GM12892 (cell line): ENCODE measurements around the gene PTPRN2.
"Not testable (repeated sequence)": the region's sequence is repeated elsewhere in the genome, so short reads cannot be mapped to it uniquely, and the experiment has no call there.

ENCODE experiments used
- DNase-seq: peaks from one replicate; pipeline ENCODE4 v3.0.0; 2011; ENCODE audit not compliant: insufficient read length
- FAIRE-seq: peaks from 2 replicates; lab custom pipeline; 2011; peaks lifted over from hg19 to GRCh38; lab: Jason Lieb, UNC
- POLR2A ChIP-seq: IDR thresholded peaks from 2 replicates; pipeline ENCODE4 v1.6.1; 2011; ENCODE audit warnings: low read depth, low read length, control low read depth
- POLR2AphosphoS5 ChIP-seq: IDR thresholded peaks from 2 replicates; pipeline ENCODE4 v1.6.1; 2011; ENCODE audit warnings: low read depth, low read length, control low read depth
- TAF1 ChIP-seq: IDR thresholded peaks from 2 replicates; pipeline ENCODE4 v1.6.1; 2011; ENCODE audit warnings: low read depth, mild to moderate bottlenecking, control low read depth, low read length, borderline replicate concordance

Gene PTPRN2

GRCh38 chr7:157990226-157990880 lies 597.3 kb downstream of the PTPRN2 start:
- FAIRE-seq (no peak), DNase-seq (no peak)
- TF ChIP-seq TAF1 (no peak), POLR2A (no peak)

GRCh38 chr7:157989589-157989988 lies 598.0 kb downstream of the PTPRN2 start:
- FAIRE-seq (no peak), DNase-seq (no peak)
- no peak for TF ChIP-seq POLR2AphosphoS5
- no peak for TF ChIP-seq TAF1
- no peak for TF ChIP-seq POLR2A

- no peak for FAIRE-seq
- TF ChIP-seq POLR2AphosphoS5 (no peak), TAF1 (no peak), POLR2A (no peak)
- no peak for DNase-seq
These were observed 599.7 kb downstream of the PTPRN2 start for GRCh38 chr7:157987906-157988305.

GRCh38 chr7:157986051-157986450 lies 601.6 kb downstream of the PTPRN2 start:
- DNase-seq (no peak), FAIRE-seq (no peak)
- TF ChIP-seq TAF1, result no peak
- no peak for TF ChIP-seq POLR2AphosphoS5
- no peak for TF ChIP-seq POLR2A

- DNase-seq (no peak), FAIRE-seq (no peak)
These were observed 602.0 kb downstream of the PTPRN2 start for GRCh38 chr7:157985636-157986035.

GRCh38 chr7:157984423-157985163 lies 603.0 kb downstream of the PTPRN2 start:
- DNase-seq, result no peak
- no peak for TF ChIP-seq TAF1
- no peak for TF ChIP-seq POLR2A
- TF ChIP-seq POLR2AphosphoS5, result no peak
- FAIRE-seq, result no peak

More at GRCh38 chr7:157985636-157986035, 602.0 kb downstream of the PTPRN2 start:
- TF ChIP-seq POLR2AphosphoS5 (no peak), TAF1 (no peak)

- DNase-seq (no peak), FAIRE-seq (no peak)
- no peak for TF ChIP-seq POLR2AphosphoS5
- TF ChIP-seq TAF1, result no peak
- TF ChIP-seq POLR2A, result no peak
These were observed 603.9 kb downstream of the PTPRN2 start for GRCh38 chr7:157983502-157984422.

GRCh38 chr7:157981778-157982177 lies 605.8 kb downstream of the PTPRN2 start:
- TF ChIP-seq TAF1 (no peak), POLR2A (no peak), POLR2AphosphoS5 (no peak)
- no peak for DNase-seq
- FAIRE-seq, result no peak

GRCh38 chr7:157980774-157981173 lies 606.8 kb downstream of the PTPRN2 start:
- FAIRE-seq, result no peak
- no peak for DNase-seq
- TF ChIP-seq POLR2A (no peak), POLR2AphosphoS5 (no peak), TAF1 (no peak)

GRCh38 chr7:157980341-157980731 lies 607.3 kb downstream of the PTPRN2 start:
- not testable (repeated sequence) for FAIRE-seq, DNase-seq

GRCh38 chr7:157979636-157980340 lies 607.8 kb downstream of the PTPRN2 start:
- no peak for DNase-seq
- no peak for TF ChIP-seq TAF1
- TF ChIP-seq POLR2AphosphoS5, result no peak
- no peak for TF ChIP-seq POLR2A
- no peak for FAIRE-seq
